Glutamatergic neuron (in vitro differentiated cells): ENCODE data around the gene MAP3K2. TPM values are rescaled to one million over a fixed set of nuclear protein-coding genes. Genes with fewer than 3 reads are reported as not detected.

ENCODE experiments used
- DNase-seq: peaks from one replicate; pipeline ENCODE4 v3.0.0; 2022
- H3K27ac Mint-ChIP-seq: one replicate; pipeline ENCODE4 v1.8.0; 2020; ENCODE audit warnings: mild to moderate bottlenecking, mixed read lengths, inconsistent platforms; ENCODE audit not compliant: unreplicated experiment
- H3K27me3 Mint-ChIP-seq: one replicate; pipeline ENCODE4 v1.8.0; 2020; ENCODE audit warnings: mild to moderate bottlenecking, moderate library complexity, mixed read lengths, inconsistent platforms; ENCODE audit not compliant: unreplicated experiment
- H3K36me3 Mint-ChIP-seq: one replicate; pipeline ENCODE4 v1.8.0; 2020; ENCODE audit warnings: mild to moderate bottlenecking, mixed read lengths, inconsistent platforms; ENCODE audit not compliant: unreplicated experiment
- H3K4me1 Mint-ChIP-seq: one replicate; pipeline ENCODE4 v1.8.0; 2020; ENCODE audit warnings: mild to moderate bottlenecking, low read depth, mixed read lengths, inconsistent platforms; ENCODE audit not compliant: unreplicated experiment
- H3K4me3 Mint-ChIP-seq: one replicate; pipeline ENCODE4 v1.8.0; 2020; ENCODE audit warnings: mild to moderate bottlenecking, mixed read lengths, inconsistent platforms; ENCODE audit not compliant: unreplicated experiment
- H3K9me3 Mint-ChIP-seq: one replicate; pipeline ENCODE4 v1.8.0; 2020; ENCODE audit warnings: mild to moderate bottlenecking, moderate library complexity, mixed read lengths, inconsistent platforms; ENCODE audit not compliant: unreplicated experiment
- CTCF ChIP-seq: fragments of 200-600 bp; sonication (generic); IDR thresholded peaks from one replicate; pipeline ENCODE4 v1.5.0; 2021; ENCODE audit not compliant: partially characterized antibody, unreplicated experiment
- total RNA-seq: library from RNA; stranded (reverse); fragmentation: NEBNext Ultra II Directional; extraction: Animal tissue kit (Norgen Biotek cat#: 25700); gene quantifications from one replicate; pipeline ENCODE4 v1.2.1, GENCODE V29; 2021; ENCODE audit not compliant: unreplicated experiment

MAP3K2 gene
- total RNA-seq, 1 donor from 2014 or later = 42.7 TPM

GRCh38 chr2:127423478-127423843 is 35.7 kb upstream of the MAP3K2 start:
- no peak for DNase-seq
- TF ChIP-seq CTCF = no peak
- peak overlapping the region; percentile 53 for H3K4me3 Mint-ChIP-seq
- H3K27ac Mint-ChIP-seq = no peak overlapping the region
- peaks cover 15% of the 10 kb centered on the region for H3K27me3 Mint-ChIP-seq
- peaks cover 4% of the 10 kb centered on the region for H3K36me3 Mint-ChIP-seq
- no peaks in the 10 kb centered on the region for H3K4me1 Mint-ChIP-seq
- H3K9me3 Mint-ChIP-seq = peaks cover 3% of the 10 kb centered on the region

GRCh38 chr2:127422559-127423477 is 35.0 kb upstream of the MAP3K2 start:
- DNase-seq = peak; percentile 53
- no peaks in the 10 kb centered on the region for H3K4me1 Mint-ChIP-seq
- H3K27me3 Mint-ChIP-seq = peaks cover 17% of the 10 kb centered on the region
- H3K36me3 Mint-ChIP-seq = peaks cover 4% of the 10 kb centered on the region
- no peak overlapping the region for H3K27ac Mint-ChIP-seq
- H3K4me3 Mint-ChIP-seq = peak overlapping the region; percentile 79
- H3K9me3 Mint-ChIP-seq = peaks cover 3% of the 10 kb centered on the region
- TF ChIP-seq CTCF = no peak

- Mint-ChIP-seq H3K36me3 (peaks cover 4% of the 10 kb centered on the region), H3K4me3 (no peak overlapping the region), H3K27ac (no peak overlapping the region), H3K9me3 (peaks cover 6% of the 10 kb centered on the region), H3K27me3 (peaks cover 21% of the 10 kb centered on the region), H3K4me1 (no peaks in the 10 kb centered on the region)
- DNase-seq = no peak
- no peak for TF ChIP-seq CTCF
Measured at GRCh38 chr2:127421871-127422558, 34.2 kb upstream of the MAP3K2 start.

GRCh38 chr2:127421116-127421800 is 33.5 kb upstream of the MAP3K2 start:
- Mint-ChIP-seq H3K4me3 (no peak overlapping the region), H3K27ac (no peak overlapping the region), H3K4me1 (peaks cover 2% of the 10 kb centered on the region), H3K36me3 (peaks cover 4% of the 10 kb centered on the region), H3K27me3 (peaks cover 23% of the 10 kb centered on the region), H3K9me3 (peaks cover 9% of the 10 kb centered on the region)
- DNase-seq = no peak
- no peak for TF ChIP-seq CTCF
